HepG2 (cell line): ENCODE measurements around the gene NEAT1. TPM values are rescaled to one million over a fixed set of nuclear protein-coding genes. Genes with fewer than 3 reads are reported as not detected.

Experiments
- AGO2 ChIP-seq: fragments of 200-400 bp; formaldehyde crosslinking; optimal IDR thresholded peaks from 2 replicates; pipeline ENCODE3; 2017; ENCODE audit warnings: mild to moderate bottlenecking, low read depth, low read length, moderate library complexity
- CBX1 ChIP-seq: IDR thresholded peaks from one replicate; pipeline ENCODE4 v1.6.1; 2016; ENCODE audit warnings: antibody characterized with exemption, low read depth
- DZIP1 ChIP-seq: sonication (generic); formaldehyde crosslinking; IDR thresholded peaks from 2 replicates; pipeline ENCODE4 v1.5.0; 2020; ENCODE audit warnings: mild to moderate bottlenecking, missing genetic modification reagents
- HOXD1 ChIP-seq: sonication (generic); formaldehyde crosslinking; IDR thresholded peaks from 2 replicates; pipeline ENCODE4 v1.5.0; 2020; ENCODE audit warnings: missing genetic modification reagents
- MIER2 ChIP-seq: IDR thresholded peaks from 2 replicates; pipeline ENCODE4 v1.6.1; 2016; ENCODE audit warnings: missing biosample characterization, missing genetic modification reagents
- MXI1 ChIP-seq: IDR thresholded peaks from 3 replicates; pipeline ENCODE4 v1.6.1; 2012; ENCODE audit warnings: low read depth, low read length, inconsistent platforms, borderline replicate concordance
- PCBP1 ChIP-seq: fragments of 200-400 bp; formaldehyde crosslinking; IDR thresholded peaks from 2 replicates; pipeline ENCODE4 v1.6.1; 2017; ENCODE audit warnings: mild to moderate bottlenecking, low read depth, low read length, borderline replicate concordance
- POLR2G ChIP-seq: fragments of 200-400 bp; formaldehyde crosslinking; IDR thresholded peaks from 2 replicates; pipeline ENCODE4 v1.6.1; 2018; ENCODE audit warnings: mild to moderate bottlenecking, low read depth, low read length, moderate library complexity
- SALL1 ChIP-seq: sonication (generic); formaldehyde crosslinking; IDR thresholded peaks from 2 replicates; pipeline ENCODE4 v1.8.0; 2022; ENCODE audit warnings: mild to moderate bottlenecking, missing genetic modification reagents
- TCF7 ChIP-seq: sonication (generic); IDR thresholded peaks from 2 replicates; pipeline ENCODE4 v1.6.1; 2016; ENCODE audit warnings: antibody characterized with exemption, low read depth
- THRA ChIP-seq: sonication (generic); formaldehyde crosslinking; IDR thresholded peaks from 2 replicates; pipeline ENCODE4 v1.4.0; 2020; ENCODE audit warnings: missing genetic modification reagents, borderline replicate concordance
- ZBTB38 ChIP-seq: sonication (generic); formaldehyde crosslinking; IDR thresholded peaks from 2 replicates; pipeline ENCODE4 v1.5.1; 2020; ENCODE audit warnings: mild to moderate bottlenecking, missing genetic modification reagents
- ZBTB8A ChIP-seq: sonication (generic); formaldehyde crosslinking; IDR thresholded peaks from 2 replicates; pipeline ENCODE4 v1.4.0; 2020; ENCODE audit warnings: mild to moderate bottlenecking, low read depth, missing genetic modification reagents, borderline replicate concordance
- ZFP82 ChIP-seq: sonication (generic); formaldehyde crosslinking; IDR thresholded peaks from 2 replicates; pipeline ENCODE4 v1.5.1; 2020; ENCODE audit warnings: mild to moderate bottlenecking, missing genetic modification reagents, borderline replicate concordance
- ZNF20 ChIP-seq: sonication (generic); formaldehyde crosslinking; IDR thresholded peaks from 2 replicates; pipeline ENCODE4 v1.4.0; 2020; ENCODE audit warnings: mild to moderate bottlenecking, moderate library complexity, missing genetic modification reagents
- ZNF34 ChIP-seq: sonication (generic); formaldehyde crosslinking; IDR thresholded peaks from 2 replicates; pipeline ENCODE4 v1.4.0; 2020; ENCODE audit warnings: mild to moderate bottlenecking, missing genetic modification reagents, borderline replicate concordance
- ZNF446 ChIP-seq: sonication (generic); formaldehyde crosslinking; IDR thresholded peaks from 2 replicates; pipeline ENCODE4 v1.5.0; 2020; ENCODE audit warnings: mild to moderate bottlenecking, missing genetic modification reagents
- ZNF574 ChIP-seq: sonication (generic); formaldehyde crosslinking; IDR thresholded peaks from 2 replicates; pipeline ENCODE4 v1.4.0; 2020; ENCODE audit warnings: missing genetic modification reagents
- ZNF883 ChIP-seq: sonication (generic); formaldehyde crosslinking; IDR thresholded peaks from 2 replicates; pipeline ENCODE4 v1.5.1; 2020; ENCODE audit warnings: mild to moderate bottlenecking, missing genetic modification reagents; ENCODE audit errors: not compliant biosample characterization
- polyA plus RNA-seq, 8 experiments: library from polyadenylated mRNA; depleted of rRNA in 3 of 8; stranded (reverse) in 7 of 8; unstranded in 1 of 8; fragments of >200 nt; fragmentation: Illumina TruSeq in 4 of 8; extraction: Trizol in 4 of 8; gene quantifications; 2 replicates each; pipeline versions ENCODE4 v1.2.1 to v1.2.3, GENCODE V29; 2011 to 2016; ENCODE audit warnings: low read depth in 4 of 8, missing spikeins in 1 of 8, mixed read lengths in 1 of 8; ENCODE audit not compliant: insufficient read depth in 1 of 8
- total RNA-seq, 5 experiments: library from RNA; depleted of rRNA; stranded (reverse); fragments of >200 nt; fragmentation: Illumina TruSeq; extraction: Trizol; gene quantifications; 2 replicates each; pipeline ENCODE4 v1.2.3, GENCODE V29; 2016; ENCODE audit warnings: low read depth in 1 of 5
- TF ChIP-seq, protein P1 (sequence below), 2 experiments: fragments of 450-650 bp in 1 of 2; sonication (generic) in 1 of 2; formaldehyde crosslinking; IDR thresholded peaks; 2 replicates each; pipeline versions ENCODE4 v1.5.0 to v1.8.0; 2020 to 2022; ENCODE audit warnings: mild to moderate bottlenecking in 1 of 2, missing genetic modification reagents in 1 of 2

Gene NEAT1
- total and polyA plus RNA-seq, 2 of the 13 experiments (the other 11 are each of a cell fraction or from before 2014, with no cell fraction given): 20.5 to 41.2 TPM

- TF ChIP-seq POLR2G (peak; percentile 66), MXI1 (no peak; the same call in 2 of the 3 replicates), PCBP1 (no peak), SALL1 (CRISPR knock-in tag) (peak; percentile 54; the same call in 1 of the 2 replicates), ZNF446 (no peak), TCF7 (peak; percentile 21; the same call in 1 of the 2 replicates), CBX1 (no peak), ZNF574 (CRISPR knock-in tag) (peak; percentile 36; the same call in 1 of the 2 replicates), MIER2 (no peak), DZIP1 (CRISPR knock-in tag) (no peak), ZBTB8A (no peak), ZNF34 (CRISPR knock-in tag) (no peak), ZFP82 (no peak), ZBTB38 (no peak), ZNF883 (CRISPR knock-in tag) (no peak), ZNF20 (no peak), THRA (CRISPR knock-in tag) (peak; percentile 53; the same call in 1 of the 2 replicates), AGO2 (no peak), HOXD1 (CRISPR knock-in tag) (no peak)
- TF ChIP-seq, protein P1, sequence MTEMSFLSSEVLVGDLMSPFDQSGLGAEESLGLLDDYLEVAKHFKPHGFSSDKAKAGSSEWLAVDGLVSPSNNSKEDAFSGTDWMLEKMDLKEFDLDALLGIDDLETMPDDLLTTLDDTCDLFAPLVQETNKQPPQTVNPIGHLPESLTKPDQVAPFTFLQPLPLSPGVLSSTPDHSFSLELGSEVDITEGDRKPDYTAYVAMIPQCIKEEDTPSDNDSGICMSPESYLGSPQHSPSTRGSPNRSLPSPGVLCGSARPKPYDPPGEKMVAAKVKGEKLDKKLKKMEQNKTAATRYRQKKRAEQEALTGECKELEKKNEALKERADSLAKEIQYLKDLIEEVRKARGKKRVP (CRISPR knock-in tag; IDR thresholded peaks at IDR 0.05): no peak
Observed at GRCh38 chr11:65419772-65420481, 2.7 kb upstream of the NEAT1 start (continued).
